Measurements from ENCODE around the gene SPIN1. TPM values are rescaled to one million over a fixed set of nuclear protein-coding genes. Genes with fewer than 3 reads are reported as not detected.

SPIN1 gene
- total RNA-seq, 1 donor from 2014 or later = 32.6 TPM

DNA sequence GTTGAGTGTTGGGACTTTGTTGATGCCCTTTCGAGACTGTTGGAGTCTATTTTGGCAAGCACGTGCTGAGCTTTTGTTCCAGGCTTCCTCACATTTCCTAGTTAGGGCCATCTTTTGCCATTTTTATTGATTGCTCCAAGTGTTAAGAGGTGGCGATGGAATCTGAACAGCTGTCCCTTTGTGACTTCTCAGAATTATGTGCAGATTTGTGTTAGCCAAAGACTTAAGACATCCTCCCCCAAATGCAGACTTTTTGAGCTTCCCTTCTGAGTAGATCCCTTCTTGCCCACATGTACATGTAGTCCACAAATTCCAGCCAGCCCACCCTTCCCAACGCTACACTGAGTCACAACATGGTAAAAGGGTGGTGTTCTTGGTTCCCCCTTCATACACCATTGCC is 59.2 kb downstream of the SPIN1 start:
- no peak for DNase-seq (ENCODE audit: low spot score)
- Mint-ChIP-seq H3K27ac (no peak overlapping the region), H3K27me3 (ENCODE audit: low read depth) (no peaks in the 10 kb centered on the region), H3K4me3 (ENCODE audit: low read depth) (no peak overlapping the region), H3K36me3 (ENCODE audit: low read depth) (peaks cover 47% of the 10 kb centered on the region), H3K9me3 (peaks cover 11% of the 10 kb centered on the region), H3K4me1 (ENCODE audit: low read depth) (peaks cover 18% of the 10 kb centered on the region)
- intact Hi-C loops (cut with micrococcal nuclease) = no loop called here

DNA sequence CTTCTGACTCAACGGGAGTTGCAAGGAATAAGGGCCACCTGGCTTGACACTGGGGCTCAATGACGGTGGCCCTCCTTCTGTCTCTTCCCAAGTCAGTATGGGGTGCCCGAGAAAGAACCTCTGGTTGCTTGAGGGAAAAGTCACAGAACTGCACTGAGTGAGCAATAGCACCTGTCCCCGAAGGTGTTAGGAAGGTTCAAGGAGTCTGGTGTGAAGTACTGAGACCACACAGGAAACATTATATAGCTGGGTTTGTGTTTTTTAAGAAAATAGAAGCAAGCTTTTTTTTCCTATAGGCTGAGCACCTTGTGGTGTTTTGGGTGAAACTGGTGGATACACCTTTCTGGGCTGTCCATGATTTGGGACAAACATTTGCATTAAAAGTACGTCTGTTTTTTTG is 62.9 kb downstream of the SPIN1 start:
- DNase-seq (ENCODE audit: low spot score) = no peak
- Mint-ChIP-seq H3K4me1 (ENCODE audit: low read depth) (peaks cover 11% of the 10 kb centered on the region), H3K36me3 (ENCODE audit: low read depth) (peaks cover 33% of the 10 kb centered on the region), H3K9me3 (peaks cover 4% of the 10 kb centered on the region), H3K27me3 (ENCODE audit: low read depth) (no peaks in the 10 kb centered on the region), H3K27ac (no peak overlapping the region), H3K4me3 (ENCODE audit: low read depth) (no peak overlapping the region)
- intact Hi-C loops (cut with micrococcal nuclease) = no loop called here

DNA sequence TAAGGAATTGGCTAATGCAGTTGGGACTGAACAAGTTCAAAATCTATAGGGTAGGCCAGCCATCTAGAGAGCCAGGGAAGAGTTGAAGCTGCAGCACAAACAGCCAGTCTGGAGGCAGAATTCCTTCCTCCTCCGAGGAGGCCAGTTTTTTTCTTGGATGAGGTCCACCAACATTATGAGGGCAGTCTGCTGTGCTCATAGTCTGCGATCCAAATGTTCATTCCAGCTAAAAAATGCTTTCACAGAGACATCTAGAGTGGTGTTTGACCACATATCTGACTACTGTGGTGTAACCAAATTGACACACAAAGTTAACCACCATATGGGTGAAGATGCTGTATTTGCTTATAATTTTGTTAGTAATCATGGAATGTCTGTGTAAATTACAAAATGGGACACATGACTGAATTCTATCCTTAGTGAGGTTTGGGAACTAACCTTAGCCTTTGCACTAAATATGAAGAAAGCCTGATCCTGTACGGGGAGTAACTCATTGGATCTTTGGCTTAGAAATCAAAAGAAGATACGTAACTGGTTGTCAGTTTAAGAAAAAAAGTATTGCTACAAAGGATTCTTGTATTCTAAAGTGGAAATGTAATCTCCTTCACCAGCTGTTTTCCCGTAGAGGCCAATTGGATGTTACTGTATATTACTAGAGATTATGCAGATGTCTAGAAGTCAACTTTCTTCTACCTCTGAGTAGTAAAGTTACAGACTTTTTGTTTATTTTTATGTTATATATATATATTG is 70.6 kb downstream of the SPIN1 start:
- H3K4me1 Mint-ChIP-seq (ENCODE audit: low read depth) = peaks cover 12% of the 10 kb centered on the region
- DNase-seq (ENCODE audit: low spot score) = no peak
- no peak overlapping the region for H3K27ac Mint-ChIP-seq
- peaks cover 9% of the 10 kb centered on the region for H3K36me3 Mint-ChIP-seq (ENCODE audit: low read depth)
- intact Hi-C loops (cut with micrococcal nuclease) = no loop called here
- H3K4me3 Mint-ChIP-seq (ENCODE audit: low read depth) = no peak overlapping the region
- H3K27me3 Mint-ChIP-seq (ENCODE audit: low read depth) = no peaks in the 10 kb centered on the region
- no peaks in the 10 kb centered on the region for H3K9me3 Mint-ChIP-seq

DNA sequence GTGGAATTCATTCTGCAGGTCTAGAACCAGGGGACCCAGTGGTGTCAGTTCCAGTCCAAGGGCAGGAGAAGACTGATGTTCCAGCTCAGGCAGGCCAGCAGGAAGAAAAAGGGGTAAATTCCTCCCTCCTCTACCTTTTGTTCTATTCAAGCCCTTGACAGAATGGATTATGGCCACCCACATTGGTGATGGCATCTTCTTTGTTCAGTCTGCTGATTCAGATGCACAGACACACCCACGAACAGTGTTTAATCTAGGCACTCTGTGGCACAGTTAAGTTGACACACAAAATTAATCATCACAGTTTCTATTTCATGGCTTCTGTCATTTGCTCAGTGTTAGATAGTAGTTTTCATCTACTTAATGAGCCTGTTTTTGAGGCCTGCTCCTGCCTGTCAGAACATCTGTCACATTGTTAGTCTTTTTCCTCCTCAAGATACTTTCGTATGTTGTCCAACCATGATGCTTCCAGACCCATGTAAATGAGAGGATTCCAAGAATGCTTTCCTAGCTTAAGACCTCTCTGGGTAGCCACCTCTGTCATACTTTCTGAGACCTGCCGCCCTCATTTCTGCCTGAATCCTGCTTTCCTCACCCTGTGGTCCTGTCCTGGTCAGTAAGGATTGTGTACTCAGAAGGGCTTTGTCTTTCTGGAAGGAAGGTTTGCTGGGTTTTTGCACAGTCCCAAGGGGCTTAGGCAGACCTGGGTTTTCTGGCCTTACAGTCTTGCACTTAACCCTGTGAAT is 72.5 kb downstream of the SPIN1 start:
- Mint-ChIP-seq H3K27me3 (ENCODE audit: low read depth) (no peaks in the 10 kb centered on the region), H3K4me1 (ENCODE audit: low read depth) (peaks cover 14% of the 10 kb centered on the region), H3K27ac (no peak overlapping the region), H3K9me3 (no peaks in the 10 kb centered on the region), H3K4me3 (ENCODE audit: low read depth) (no peak overlapping the region), H3K36me3 (ENCODE audit: low read depth) (peaks cover 10% of the 10 kb centered on the region)
- no peak for DNase-seq (ENCODE audit: low spot score)
- intact Hi-C loops (cut with micrococcal nuclease) = loop anchor here (5.0 kb wide), 1 partner anchor 158 kb away; no protein-coding TSS in a partner anchor

GRCh38 chr9:88462191-88462590 is 73.9 kb downstream of the SPIN1 start:
- intact Hi-C loops (cut with micrococcal nuclease) = loop anchor here (5.0 kb wide), 1 partner anchor 160 kb away; no protein-coding TSS in a partner anchor
- Mint-ChIP-seq H3K36me3 (ENCODE audit: low read depth) (peaks cover 6% of the 10 kb centered on the region), H3K4me3 (ENCODE audit: low read depth) (no peak overlapping the region), H3K27ac (no peak overlapping the region), H3K4me1 (ENCODE audit: low read depth) (peaks cover 14% of the 10 kb centered on the region), H3K9me3 (no peaks in the 10 kb centered on the region), H3K27me3 (ENCODE audit: low read depth) (no peaks in the 10 kb centered on the region)
- no peak for DNase-seq (ENCODE audit: low spot score)

GRCh38 chr9:88464851-88465250 is 76.6 kb downstream of the SPIN1 start:
- intact Hi-C loops (cut with micrococcal nuclease) = loop anchor here (5.0 kb wide), 1 partner anchor 163 kb away; no protein-coding TSS in a partner anchor
- no peaks in the 10 kb centered on the region for H3K9me3 Mint-ChIP-seq
- no peak for DNase-seq (ENCODE audit: low spot score)
- H3K36me3 Mint-ChIP-seq (ENCODE audit: low read depth) = peaks cover 19% of the 10 kb centered on the region
- H3K4me3 Mint-ChIP-seq (ENCODE audit: low read depth) = no peak overlapping the region
- H3K4me1 Mint-ChIP-seq (ENCODE audit: low read depth) = peaks cover 12% of the 10 kb centered on the region
- H3K27ac Mint-ChIP-seq = no peak overlapping the region
- no peaks in the 10 kb centered on the region for H3K27me3 Mint-ChIP-seq (ENCODE audit: low read depth)

DNA sequence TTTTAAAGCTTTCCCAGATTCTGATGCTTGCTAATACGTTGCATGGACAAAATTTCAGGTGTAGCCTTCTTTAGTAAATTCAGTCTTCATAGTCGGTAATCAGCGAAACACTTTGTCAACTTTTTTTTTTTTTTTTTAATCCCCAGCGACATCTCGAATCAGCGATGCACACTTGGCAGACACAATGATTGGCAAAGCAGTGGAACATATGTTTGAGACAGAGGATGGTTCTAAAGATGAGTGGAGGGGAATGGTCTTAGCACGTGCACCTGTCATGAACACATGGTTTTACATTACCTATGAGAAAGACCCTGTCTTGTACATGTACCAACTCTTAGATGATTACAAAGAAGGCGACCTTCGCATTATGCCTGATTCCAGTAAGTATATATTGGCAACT is 80.0 kb downstream of the SPIN1 start:
- Mint-ChIP-seq H3K27ac (no peak overlapping the region), H3K9me3 (no peaks in the 10 kb centered on the region), H3K36me3 (ENCODE audit: low read depth) (peaks cover 31% of the 10 kb centered on the region), H3K27me3 (ENCODE audit: low read depth) (no peaks in the 10 kb centered on the region), H3K4me3 (ENCODE audit: low read depth) (no peak overlapping the region), H3K4me1 (ENCODE audit: low read depth) (peaks cover 2% of the 10 kb centered on the region)
- intact Hi-C loops (cut with micrococcal nuclease) = no loop called here
- no peak for DNase-seq (ENCODE audit: low spot score)

GRCh38 chr9:88476491-88477271 is 88.4 kb downstream of the SPIN1 start:
- H3K27me3 Mint-ChIP-seq (ENCODE audit: low read depth) = no peaks in the 10 kb centered on the region
- intact Hi-C loops (cut with micrococcal nuclease) = loop anchor here (1.0 to 10.0 kb wide), 2 partner anchors 92 to 172 kb away; partner anchors contain the start of gene SPIN1
- peaks cover 32% of the 10 kb centered on the region for H3K36me3 Mint-ChIP-seq (ENCODE audit: low read depth)
- DNase-seq (ENCODE audit: low spot score) = no peak
- no peaks in the 10 kb centered on the region for H3K9me3 Mint-ChIP-seq
- H3K27ac Mint-ChIP-seq = no peak overlapping the region
- no peak overlapping the region for H3K4me3 Mint-ChIP-seq (ENCODE audit: low read depth)
- peaks cover 15% of the 10 kb centered on the region for H3K4me1 Mint-ChIP-seq (ENCODE audit: low read depth)

DNA sequence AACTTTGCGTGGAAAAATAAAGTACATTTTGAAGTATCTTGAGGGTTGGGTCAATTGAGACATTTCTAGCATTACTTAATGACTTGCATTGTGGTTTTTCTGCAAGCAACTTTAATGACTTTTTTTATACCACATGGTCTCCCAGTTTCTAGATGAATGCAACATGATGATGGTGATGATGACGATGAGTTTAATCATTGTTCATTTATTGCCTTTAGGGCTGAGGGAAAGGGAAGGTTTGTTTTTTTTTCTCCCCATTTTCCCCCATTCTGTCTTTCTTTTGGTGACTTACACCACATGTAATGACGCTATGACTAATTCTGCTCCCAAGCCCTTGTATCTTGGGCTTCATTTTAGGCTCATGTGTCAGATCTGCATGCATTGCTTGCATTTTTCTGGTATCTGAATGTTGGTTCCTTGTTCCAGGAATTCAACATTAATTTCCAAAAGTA is 89.1 kb downstream of the SPIN1 start:
- intact Hi-C loops (cut with micrococcal nuclease) = loop anchor here (1.0 to 10.0 kb wide), 2 partner anchors 93 to 173 kb away; partner anchors contain the start of gene SPIN1
- Mint-ChIP-seq H3K27ac (no peak overlapping the region), H3K4me1 (ENCODE audit: low read depth) (peaks cover 15% of the 10 kb centered on the region), H3K4me3 (ENCODE audit: low read depth) (no peak overlapping the region), H3K27me3 (ENCODE audit: low read depth) (no peaks in the 10 kb centered on the region), H3K36me3 (ENCODE audit: low read depth) (peaks cover 31% of the 10 kb centered on the region), H3K9me3 (no peaks in the 10 kb centered on the region)
- DNase-seq (ENCODE audit: low spot score) = no peak

DNA sequence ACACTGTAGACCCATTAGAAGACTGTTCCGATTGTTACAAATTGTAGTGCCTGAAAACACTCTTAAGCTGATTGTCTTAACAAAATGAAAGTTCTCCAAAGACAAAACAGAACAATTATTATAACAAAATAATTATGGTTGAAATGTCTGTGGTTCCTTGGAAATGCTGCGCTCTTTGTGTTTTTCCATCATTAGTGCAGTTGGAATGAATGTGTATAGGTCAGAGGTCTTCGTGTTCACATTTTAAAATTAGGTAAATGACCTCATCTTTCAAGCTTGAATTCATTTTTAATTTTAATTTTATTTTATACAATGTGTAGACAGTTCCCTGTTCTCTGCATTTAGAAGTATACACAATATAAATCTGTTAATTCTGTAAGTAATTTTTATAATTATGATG is 90.0 kb downstream of the SPIN1 start:
- intact Hi-C loops (cut with micrococcal nuclease) = loop anchor here (10.0 kb wide), 1 partner anchor 93 kb away; the partner anchor contains the start of gene SPIN1
- H3K9me3 Mint-ChIP-seq = no peaks in the 10 kb centered on the region
- H3K4me3 Mint-ChIP-seq (ENCODE audit: low read depth) = no peak overlapping the region
- peaks cover 31% of the 10 kb centered on the region for H3K36me3 Mint-ChIP-seq (ENCODE audit: low read depth)
- H3K4me1 Mint-ChIP-seq (ENCODE audit: low read depth) = peaks cover 15% of the 10 kb centered on the region
- no peaks in the 10 kb centered on the region for H3K27me3 Mint-ChIP-seq (ENCODE audit: low read depth)
- DNase-seq (ENCODE audit: low spot score) = no peak
- no peak overlapping the region for H3K27ac Mint-ChIP-seq

DNA sequence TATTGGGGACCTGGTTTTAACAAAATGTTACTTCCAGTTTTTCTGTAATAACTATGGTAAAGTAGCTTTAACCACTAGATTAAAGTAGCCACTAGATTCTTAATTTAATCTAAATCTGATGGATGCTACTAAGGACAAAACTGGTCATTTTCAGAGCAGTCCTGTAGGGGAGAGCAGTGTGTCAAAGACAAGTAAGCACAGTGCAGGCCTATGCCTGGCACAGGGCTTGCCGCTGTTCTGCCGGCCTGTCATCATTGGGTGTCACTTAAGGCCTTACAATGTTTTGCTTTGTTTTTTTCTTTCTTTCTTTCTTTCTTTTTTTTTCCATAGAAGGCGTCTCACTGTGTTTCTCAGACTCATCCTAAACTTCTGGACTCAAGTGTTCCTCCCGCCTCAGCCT is 93.7 kb downstream of the SPIN1 start:
- intact Hi-C loops (cut with micrococcal nuclease) = no loop called here
- Mint-ChIP-seq H3K4me1 (ENCODE audit: low read depth) (peaks cover 8% of the 10 kb centered on the region), H3K36me3 (ENCODE audit: low read depth) (peaks cover 13% of the 10 kb centered on the region), H3K4me3 (ENCODE audit: low read depth) (no peak overlapping the region), H3K27me3 (ENCODE audit: low read depth) (no peaks in the 10 kb centered on the region), H3K9me3 (no peaks in the 10 kb centered on the region), H3K27ac (no peak overlapping the region)
- DNase-seq (ENCODE audit: low spot score) = no peak

DNA sequence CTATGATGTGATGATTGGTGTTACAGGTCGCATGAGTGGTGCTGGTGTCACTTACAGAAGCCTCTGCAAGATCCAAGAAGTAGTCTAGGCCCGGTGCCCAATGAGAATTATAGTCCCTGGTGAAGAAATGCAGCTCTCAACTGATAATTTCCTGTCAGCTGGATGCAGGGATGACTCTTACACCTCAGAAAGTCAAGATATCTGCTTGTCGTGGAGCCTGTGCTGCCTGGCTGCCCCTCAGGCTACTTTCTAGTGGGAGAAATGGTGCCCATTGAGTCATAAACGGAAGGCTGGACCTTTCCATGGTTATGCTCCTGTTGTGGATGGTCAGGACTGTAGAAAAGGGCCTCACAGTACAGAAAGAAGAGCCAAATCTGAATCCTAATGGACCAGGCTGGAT is 99.9 kb downstream of the SPIN1 start:
- DNase-seq (ENCODE audit: low spot score) = no peak
- intact Hi-C loops (cut with micrococcal nuclease) = no loop called here
- Mint-ChIP-seq H3K27ac (no peak overlapping the region), H3K4me3 (ENCODE audit: low read depth) (no peak overlapping the region), H3K4me1 (ENCODE audit: low read depth) (no peaks in the 10 kb centered on the region), H3K36me3 (ENCODE audit: low read depth) (no peaks in the 10 kb centered on the region), H3K9me3 (no peaks in the 10 kb centered on the region), H3K27me3 (ENCODE audit: low read depth) (no peaks in the 10 kb centered on the region)
